ENCODE results near the gene FANCM.

FANCM gene

GRCh38 chr14:45177076-45177475 lies 41.3 kb downstream of the FANCM start:
- WGBS (ENCODE audit: extremely low coverage, insufficient coverage, low lambda C conversion rate): no CpG with 5 or more reads among the region's 5 CpGs
- Histone ChIP-seq H4K5ac (ENCODE audit: low read length) (no peak overlapping the region), H2BK120ac (ENCODE audit: low read depth, low read length) (no peak overlapping the region), H3K27ac (ENCODE audit: low read depth, low read length) (no peak overlapping the region), H3K18ac (ENCODE audit: low read length) (no peak overlapping the region), H3K27me3 (ENCODE audit: insufficient read depth, low read length, poor library complexity) (no peaks in the 10 kb centered on the region), H3K56ac (ENCODE audit: low read length) (no peak overlapping the region), H4K8ac (ENCODE audit: low read depth, low read length) (no peak overlapping the region), H2BK5ac (ENCODE audit: low read length) (no peak overlapping the region), H3K4me3 (ENCODE audit: low read length) (no peak overlapping the region), H3K9ac (ENCODE audit: low read length) (no peak overlapping the region), H3K79me1 (ENCODE audit: low read length) (no peaks in the 10 kb centered on the region), H2BK15ac (replicated peaks; ENCODE audit: low read depth) (no peak overlapping the region), H2AK5ac (ENCODE audit: low read length) (no peak overlapping the region), H3K79me2 (ENCODE audit: control insufficient read depth, insufficient read depth, low read length) (no peaks in the 10 kb centered on the region), H3K4me2 (ENCODE audit: low read length) (no peak overlapping the region), H3K4ac (ENCODE audit: low read depth, low read length) (no peak overlapping the region), H3K4me1 (ENCODE audit: control insufficient read depth, low read depth, low read length) (no peaks in the 10 kb centered on the region), H3K36me3 (ENCODE audit: control insufficient read depth, insufficient read depth, low read length) (no peaks in the 10 kb centered on the region), H3K23ac (ENCODE audit: low read length) (no peak overlapping the region)
- DNase-seq: no peak

GRCh38 chr14:45181329-45181728 lies 45.6 kb downstream of the FANCM start:
- Histone ChIP-seq H4K8ac (ENCODE audit: low read depth, low read length) (no peak overlapping the region), H3K56ac (ENCODE audit: low read length) (no peak overlapping the region), H2AK5ac (ENCODE audit: low read length) (no peak overlapping the region), H3K4ac (ENCODE audit: low read depth, low read length) (no peak overlapping the region), H3K4me3 (ENCODE audit: low read length) (no peak overlapping the region), H3K18ac (ENCODE audit: low read length) (no peak overlapping the region), H3K27me3 (ENCODE audit: insufficient read depth, low read length, poor library complexity) (no peaks in the 10 kb centered on the region), H3K27ac (ENCODE audit: low read depth, low read length) (no peak overlapping the region), H4K5ac (ENCODE audit: low read length) (no peak overlapping the region), H3K79me2 (ENCODE audit: control insufficient read depth, insufficient read depth, low read length) (no peaks in the 10 kb centered on the region), H3K79me1 (ENCODE audit: low read length) (no peaks in the 10 kb centered on the region), H3K4me1 (ENCODE audit: control insufficient read depth, low read depth, low read length) (no peaks in the 10 kb centered on the region), H2BK15ac (replicated peaks; ENCODE audit: low read depth) (no peak overlapping the region), H2BK120ac (ENCODE audit: low read depth, low read length) (no peak overlapping the region), H3K4me2 (ENCODE audit: low read length) (no peak overlapping the region), H2BK5ac (ENCODE audit: low read length) (no peak overlapping the region), H3K23ac (ENCODE audit: low read length) (no peak overlapping the region), H3K36me3 (ENCODE audit: control insufficient read depth, insufficient read depth, low read length) (no peaks in the 10 kb centered on the region), H3K9ac (ENCODE audit: low read length) (no peak overlapping the region)
- 100% methylated on average over 1 of the region's 5 CpGs for WGBS (ENCODE audit: extremely low coverage, insufficient coverage, low lambda C conversion rate)
- no peak for DNase-seq

- Histone ChIP-seq H2AK5ac (ENCODE audit: low read length) (no peak overlapping the region), H3K27ac (ENCODE audit: low read depth, low read length) (no peak overlapping the region), H3K27me3 (ENCODE audit: insufficient read depth, low read length, poor library complexity) (no peaks in the 10 kb centered on the region), H3K4me1 (ENCODE audit: control insufficient read depth, low read depth, low read length) (no peaks in the 10 kb centered on the region), H3K56ac (ENCODE audit: low read length) (no peak overlapping the region), H3K4ac (ENCODE audit: low read depth, low read length) (no peak overlapping the region), H3K9ac (ENCODE audit: low read length) (no peak overlapping the region), H3K18ac (ENCODE audit: low read length) (no peak overlapping the region), H3K36me3 (ENCODE audit: control insufficient read depth, insufficient read depth, low read length) (no peaks in the 10 kb centered on the region), H3K23ac (ENCODE audit: low read length) (no peak overlapping the region), H2BK120ac (ENCODE audit: low read depth, low read length) (no peak overlapping the region), H3K4me2 (ENCODE audit: low read length) (no peak overlapping the region), H4K8ac (ENCODE audit: low read depth, low read length) (no peak overlapping the region), H2BK5ac (ENCODE audit: low read length) (no peak overlapping the region), H3K79me2 (ENCODE audit: control insufficient read depth, insufficient read depth, low read length) (no peaks in the 10 kb centered on the region), H3K4me3 (ENCODE audit: low read length) (no peak overlapping the region), H4K5ac (ENCODE audit: low read length) (no peak overlapping the region), H2BK15ac (replicated peaks; ENCODE audit: low read depth) (no peak overlapping the region), H3K79me1 (ENCODE audit: low read length) (no peaks in the 10 kb centered on the region)
- no CpG with 5 or more reads among the region's 3 CpGs for WGBS (ENCODE audit: extremely low coverage, insufficient coverage, low lambda C conversion rate)
- no peak for DNase-seq
Observed at GRCh38 chr14:45181806-45182205, 46.1 kb downstream of the FANCM start.

- no peak for DNase-seq
- Histone ChIP-seq H2BK5ac (ENCODE audit: low read length) (no peak overlapping the region), H2BK120ac (ENCODE audit: low read depth, low read length) (no peak overlapping the region), H3K4me3 (ENCODE audit: low read length) (no peak overlapping the region), H3K4ac (ENCODE audit: low read depth, low read length) (no peak overlapping the region), H3K18ac (ENCODE audit: low read length) (no peak overlapping the region), H3K79me1 (ENCODE audit: low read length) (no peaks in the 10 kb centered on the region), H3K4me2 (ENCODE audit: low read length) (no peak overlapping the region), H2AK5ac (ENCODE audit: low read length) (no peak overlapping the region), H3K56ac (ENCODE audit: low read length) (no peak overlapping the region), H3K79me2 (ENCODE audit: control insufficient read depth, insufficient read depth, low read length) (no peaks in the 10 kb centered on the region), H3K9ac (ENCODE audit: low read length) (no peak overlapping the region), H4K8ac (ENCODE audit: low read depth, low read length) (no peak overlapping the region), H3K4me1 (ENCODE audit: control insufficient read depth, low read depth, low read length) (no peaks in the 10 kb centered on the region), H3K23ac (ENCODE audit: low read length) (no peak overlapping the region), H4K5ac (ENCODE audit: low read length) (no peak overlapping the region), H2BK15ac (replicated peaks; ENCODE audit: low read depth) (no peak overlapping the region), H3K36me3 (ENCODE audit: control insufficient read depth, insufficient read depth, low read length) (no peaks in the 10 kb centered on the region), H3K27ac (ENCODE audit: low read depth, low read length) (no peak overlapping the region), H3K27me3 (ENCODE audit: insufficient read depth, low read length, poor library complexity) (no peaks in the 10 kb centered on the region)
- no CpG with 5 or more reads among the region's 2 CpGs for WGBS (ENCODE audit: extremely low coverage, insufficient coverage, low lambda C conversion rate)
Observed at GRCh38 chr14:45185100-45185814, 49.5 kb downstream of the FANCM start.

GRCh38 chr14:45194964-45195363 lies 59.2 kb downstream of the FANCM start:
- no peak overlapping the region for H3K23ac ChIP-seq (ENCODE audit: low read length)
- no peak overlapping the region for H3K4me3 ChIP-seq (ENCODE audit: low read length)
- no peak overlapping the region for H3K56ac ChIP-seq (ENCODE audit: low read length)
- DNase-seq: no peak
- no peaks in the 10 kb centered on the region for H3K27me3 ChIP-seq (ENCODE audit: insufficient read depth, low read length, poor library complexity)
- H3K4ac ChIP-seq (ENCODE audit: low read depth, low read length): no peak overlapping the region
- H2BK15ac ChIP-seq (replicated peaks; ENCODE audit: low read depth): no peak overlapping the region
- no peak overlapping the region for H2AK5ac ChIP-seq (ENCODE audit: low read length)
- no peak overlapping the region for H2BK5ac ChIP-seq (ENCODE audit: low read length)
- H3K9ac ChIP-seq (ENCODE audit: low read length): no peak overlapping the region
- no peak overlapping the region for H3K18ac ChIP-seq (ENCODE audit: low read length)
- no peaks in the 10 kb centered on the region for H3K79me2 ChIP-seq (ENCODE audit: control insufficient read depth, insufficient read depth, low read length)
- no peaks in the 10 kb centered on the region for H3K36me3 ChIP-seq (ENCODE audit: control insufficient read depth, insufficient read depth, low read length)
- peaks cover 2% of the 10 kb centered on the region for H3K79me1 ChIP-seq (ENCODE audit: low read length)
- no CpG with 5 or more reads among the region's 4 CpGs for WGBS (ENCODE audit: extremely low coverage, insufficient coverage, low lambda C conversion rate)
- H4K8ac ChIP-seq (ENCODE audit: low read depth, low read length): no peak overlapping the region
- no peak overlapping the region for H3K4me2 ChIP-seq (ENCODE audit: low read length)
- no peaks in the 10 kb centered on the region for H3K4me1 ChIP-seq (ENCODE audit: control insufficient read depth, low read depth, low read length)
- H3K27ac ChIP-seq (ENCODE audit: low read depth, low read length): no peak overlapping the region
- no peak overlapping the region for H4K5ac ChIP-seq (ENCODE audit: low read length)
- no peak overlapping the region for H2BK120ac ChIP-seq (ENCODE audit: low read depth, low read length)

GRCh38 chr14:45198551-45198950 lies 62.8 kb downstream of the FANCM start:
- Histone ChIP-seq H3K56ac (ENCODE audit: low read length) (no peak overlapping the region), H2BK120ac (ENCODE audit: low read depth, low read length) (no peak overlapping the region), H3K36me3 (ENCODE audit: control insufficient read depth, insufficient read depth, low read length) (no peaks in the 10 kb centered on the region), H3K4me1 (ENCODE audit: control insufficient read depth, low read depth, low read length) (no peaks in the 10 kb centered on the region), H2AK5ac (ENCODE audit: low read length) (no peak overlapping the region), H3K79me2 (ENCODE audit: control insufficient read depth, insufficient read depth, low read length) (no peaks in the 10 kb centered on the region), H2BK15ac (replicated peaks; ENCODE audit: low read depth) (no peak overlapping the region), H3K4me2 (ENCODE audit: low read length) (no peak overlapping the region), H3K27ac (ENCODE audit: low read depth, low read length) (no peak overlapping the region), H3K4ac (ENCODE audit: low read depth, low read length) (no peak overlapping the region), H4K5ac (ENCODE audit: low read length) (no peak overlapping the region), H3K4me3 (ENCODE audit: low read length) (no peak overlapping the region), H4K8ac (ENCODE audit: low read depth, low read length) (no peak overlapping the region), H3K23ac (ENCODE audit: low read length) (no peak overlapping the region), H3K27me3 (ENCODE audit: insufficient read depth, low read length, poor library complexity) (no peaks in the 10 kb centered on the region), H3K9ac (ENCODE audit: low read length) (no peak overlapping the region), H3K18ac (ENCODE audit: low read length) (no peak overlapping the region), H3K79me1 (ENCODE audit: low read length) (no peaks in the 10 kb centered on the region), H2BK5ac (ENCODE audit: low read length) (no peak overlapping the region)
- DNase-seq: no peak
- no CpG with 5 or more reads among the region's 3 CpGs for whole genome bisulfite sequencing (ENCODE audit: extremely low coverage, insufficient coverage, low lambda C conversion rate)
